B cell (primary cell): ENCODE measurements around the gene SIGLEC14. TPM values are rescaled to one million over a fixed set of nuclear protein-coding genes. Genes with fewer than 3 reads are reported as not detected.

ENCODE experiments used
- ATAC-seq: fragments of 200-7000 bp; cut with Tn5 transposase; one replicate; pipeline ENCODE4 v1.10.0; 2021; ENCODE audit warnings: low read depth, mild to moderate bottlenecking, moderate number of reproducible peaks, moderate library complexity
- CTCF ChIA-PET: fragments of 350-600 bp; sonication (Branson Sonifier 250); formaldehyde crosslinking; loops from one replicate; lab custom pipeline; 2021; ENCODE audit warnings: antibody characterized with exemption, inconsistent platforms; lab: Charles Lee
- POLR2A ChIA-PET: fragments of 350-600 bp; sonication (Branson Sonifier 250); formaldehyde crosslinking; loops from one replicate; lab custom pipeline; 2021; ENCODE audit warnings: antibody characterized with exemption; lab: Charles Lee
- DNase-seq: peaks from one replicate; pipeline ENCODE4 v3.0.0; 2013
- H2AFZ ChIP-seq: 2 replicates; pipeline ENCODE4 v1.6.1; 2012; ENCODE audit warnings: mild to moderate bottlenecking, low read depth, low read length; ENCODE audit not compliant: insufficient read depth, poor library complexity, severe bottlenecking
- H3K27ac ChIP-seq, 2 donors: 1 replicate in 1 of 2; 2 replicates in 1 of 2; pipeline ENCODE4 v1.5.1; 2012 to 2013; ENCODE audit warnings: low read length in 2 of 2, mild to moderate bottlenecking in 2 of 2, moderate library complexity in 1 of 2
- H3K27me3 ChIP-seq, 4 experiments: fragments of 200-600 bp in 1 of 4; sonication (generic) in 1 of 4; replicated peaks in 1 of 4; 1 replicate in 2 of 4; 2 replicates in 2 of 4; pipeline versions ENCODE4 v1.6.1 to v1.7.0; 2013 to 2016; ENCODE audit warnings: low read length in 3 of 4, mild to moderate bottlenecking in 2 of 4, mixed read lengths in 1 of 4, moderate library complexity in 1 of 4; ENCODE audit not compliant: insufficient read depth in 4 of 4, control insufficient read depth in 3 of 4; ENCODE audit errors: control extremely low read depth in 1 of 4
- H3K36me3 ChIP-seq, 2 experiments: replicated peaks in 1 of 2; 1 replicate in 1 of 2; 2 replicates in 1 of 2; pipeline versions ENCODE4 v1.6.1 to v1.7.1; 2013; ENCODE audit warnings: low read length in 1 of 2; ENCODE audit not compliant: insufficient read depth in 2 of 2, control insufficient read depth in 1 of 2; ENCODE audit errors: control extremely low read depth in 1 of 2, extremely low read depth in 1 of 2
- H3K4me1 ChIP-seq, 2 donors: fragments of 200-600 bp in 1 of 2; sonication (generic) in 1 of 2; 1 replicate in 1 of 2; 2 replicates in 1 of 2; pipeline versions ENCODE4 v1.5.1 to v1.6.1; 2013 to 2017; ENCODE audit warnings: low read length in 2 of 2; ENCODE audit not compliant: control insufficient read depth in 2 of 2, insufficient read depth in 2 of 2
- H3K4me2 ChIP-seq: replicated peaks from 2 replicates; pipeline ENCODE3; 2012; ENCODE audit warnings: mild to moderate bottlenecking, low read depth, low read length; ENCODE audit not compliant: poor library complexity, severe bottlenecking
- H3K4me3 ChIP-seq, 5 experiments: fragments of 200-600 bp in 1 of 5; sonication (generic) in 1 of 5; 1 replicate in 3 of 5; 2 replicates in 2 of 5; pipeline versions ENCODE4 v1.5.1 to v1.7.0; 2011 to 2016; ENCODE audit warnings: low read length in 4 of 5, mild to moderate bottlenecking in 4 of 5, low read depth in 2 of 5, control low read depth in 1 of 5, moderate library complexity in 1 of 5; ENCODE audit not compliant: insufficient read depth in 1 of 5; ENCODE audit errors: control extremely low read depth in 1 of 5, extremely low read depth in 1 of 5
- H3K79me2 ChIP-seq: fragments of 200-600 bp; sonication (generic); one replicate; pipeline ENCODE4 v1.6.0; 2016; ENCODE audit warnings: low read length; ENCODE audit not compliant: control insufficient read depth, insufficient read depth
- H3K9ac ChIP-seq: fragments of 200-600 bp; sonication (generic); 2 replicates; pipeline ENCODE4 v1.6.1; 2017; ENCODE audit warnings: mild to moderate bottlenecking, low read length, moderate library complexity
- H3K9me3 ChIP-seq, 3 donors: one replicate each; pipeline versions ENCODE4 v1.6.1 to v1.7.1; 2013; ENCODE audit warnings: low read length in 2 of 3; ENCODE audit not compliant: control insufficient read depth in 2 of 3, insufficient read depth in 1 of 3; ENCODE audit errors: control extremely low read depth in 1 of 3
- H4K20me1 ChIP-seq: 2 replicates; pipeline ENCODE4 v1.6.0; 2012; ENCODE audit warnings: mild to moderate bottlenecking, low read length; ENCODE audit not compliant: insufficient read depth, control insufficient read depth, poor library complexity, severe bottlenecking
- H3K27ac Mint-ChIP-seq: one replicate; pipeline ENCODE4 v1.8.0; 2021; ENCODE audit warnings: mixed read lengths
- H3K27me3 Mint-ChIP-seq: one replicate; pipeline ENCODE4 v1.8.0; 2021; ENCODE audit warnings: mixed read lengths
- H3K4me1 Mint-ChIP-seq: one replicate; pipeline ENCODE4 v1.8.0; 2021; ENCODE audit warnings: mixed read lengths
- H3K4me3 Mint-ChIP-seq: one replicate; pipeline ENCODE4 v1.8.0; 2021; ENCODE audit warnings: mixed read lengths
- H3K9me3 Mint-ChIP-seq: one replicate; pipeline ENCODE4 v1.8.0; 2022; ENCODE audit warnings: mixed read lengths; ENCODE audit not compliant: insufficient read depth
- EZH2 ChIP-seq: IDR thresholded peaks from 2 replicates; pipeline ENCODE4 v1.6.1; 2012; ENCODE audit warnings: borderline replicate concordance, low read depth, mild to moderate bottlenecking, moderate library complexity, low read length; ENCODE audit not compliant: insufficient read depth, poor library complexity, severe bottlenecking
- WGBS: methylation state at CpG from one replicate; pipeline ENCODE4 v1.1.5; 2013; ENCODE audit warnings: missing lambda C conversion rate; ENCODE audit not compliant: insufficient coverage; 5-methylcytosine and 5-hydroxymethylcytosine counted together
- intact Hi-C: fragments of 100-400 bp; cut with micrococcal nuclease; formaldehyde crosslinking; loops from one replicate; pipeline ENCODE4 v1.10.0; 2022
- polyA plus RNA-seq: library from polyadenylated mRNA; depleted of rRNA; stranded (reverse); fragments of >200 nt; gene quantifications from 2 replicates; pipeline ENCODE4 v1.2.3, GENCODE V29; 2012
- total RNA-seq, 2 donors: library from RNA; stranded (reverse); fragments of 120-200 nt in 1 of 2; gene quantifications; 1 replicate in 1 of 2; 2 replicates in 1 of 2; pipeline versions ENCODE4 v1.2.3 to v1.2.4, GENCODE V29; 2013 to 2022
- TF ChIP-seq, protein P1 (sequence below): fragments of 200-600 bp; IDR thresholded peaks from one replicate; pipeline ENCODE4 v1.8.0; 2022; ENCODE audit warnings: antibody characterized with exemption, mild to moderate bottlenecking

SIGLEC14 gene
- total and polyA plus RNA-seq, 2 donors (not counting 1 experiment from before 2014, with no cell fraction given) = 11.2 to 30.0 TPM

DNA sequence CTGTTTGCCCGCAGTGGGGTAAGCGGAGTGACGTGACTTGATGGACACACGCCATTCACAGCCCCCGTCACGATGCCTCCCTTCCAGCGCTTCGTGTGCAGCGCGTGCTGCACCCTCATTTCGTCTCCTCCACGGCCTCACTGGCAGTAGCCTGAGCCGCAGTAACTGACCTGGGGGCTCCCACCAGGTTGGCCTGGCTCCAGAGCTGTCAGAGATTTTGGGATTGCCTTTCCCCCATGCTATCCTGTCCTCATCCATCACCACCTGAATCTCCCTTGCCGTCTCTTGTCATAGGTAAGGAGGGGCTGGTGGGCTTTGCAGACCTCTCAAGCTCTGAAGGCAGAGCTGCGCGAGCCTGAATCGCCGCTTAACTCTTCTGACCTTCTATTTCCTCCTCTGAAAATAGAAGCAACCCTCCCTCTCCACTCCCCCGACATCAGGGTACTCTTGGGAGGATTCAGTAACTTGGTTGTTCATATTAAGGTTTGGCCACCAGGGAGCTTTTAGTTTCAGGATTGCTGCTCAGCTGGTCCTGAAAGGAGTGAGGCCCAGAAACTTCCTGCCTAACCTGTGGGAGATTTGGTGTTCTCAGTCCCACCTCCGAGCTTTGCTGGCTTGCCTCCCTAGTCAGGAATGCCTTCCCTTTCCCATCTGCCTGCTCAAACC, 44.3 kb downstream of the SIGLEC14 start:
- peaks cover 0 to 6% (median 0%) of the 10 kb centered on the region in 4 experiments for H3K27me3 ChIP-seq
- H3K4me3 ChIP-seq = peak overlapping the region in 4 of 5 experiments; percentile 37 to 61 (median 54)
- CTCF ChIA-PET = interaction anchor here (0.9 to 2.7 kb wide), 11 partner anchors 12 to 130 kb away, joined by 3 to 18 read pairs (median 4); partner anchors contain the start of gene ZNF175
- peaks cover 45 to 51% of the 10 kb centered on the region in 2 donors for H3K4me1 ChIP-seq
- Mint-ChIP-seq H3K27ac (peak overlapping the region; percentile 95), H3K4me1 (peaks cover 59% of the 10 kb centered on the region), H3K9me3 (no peaks in the 10 kb centered on the region), H3K27me3 (no peaks in the 10 kb centered on the region), H3K4me3 (peak overlapping the region; percentile 92)
- POLR2A ChIA-PET = interaction anchor here (1.1 to 1.3 kb wide), 2 partner anchors 55 to 185 kb away, joined by 4 to 9 read pairs; partner anchors contain the start of gene SIGLEC10
- H2AFZ ChIP-seq = no peak overlapping the region
- peaks cover 20% of the 10 kb centered on the region for H3K79me2 ChIP-seq
- H3K9ac ChIP-seq = peak overlapping the region; percentile 71
- WGBS = 84% methylated on average over 14 of the region's 20 CpGs
- peaks cover 0 to 18% (median 0%) of the 10 kb centered on the region in 3 donors for H3K9me3 ChIP-seq
- TF ChIP-seq, protein P1, sequence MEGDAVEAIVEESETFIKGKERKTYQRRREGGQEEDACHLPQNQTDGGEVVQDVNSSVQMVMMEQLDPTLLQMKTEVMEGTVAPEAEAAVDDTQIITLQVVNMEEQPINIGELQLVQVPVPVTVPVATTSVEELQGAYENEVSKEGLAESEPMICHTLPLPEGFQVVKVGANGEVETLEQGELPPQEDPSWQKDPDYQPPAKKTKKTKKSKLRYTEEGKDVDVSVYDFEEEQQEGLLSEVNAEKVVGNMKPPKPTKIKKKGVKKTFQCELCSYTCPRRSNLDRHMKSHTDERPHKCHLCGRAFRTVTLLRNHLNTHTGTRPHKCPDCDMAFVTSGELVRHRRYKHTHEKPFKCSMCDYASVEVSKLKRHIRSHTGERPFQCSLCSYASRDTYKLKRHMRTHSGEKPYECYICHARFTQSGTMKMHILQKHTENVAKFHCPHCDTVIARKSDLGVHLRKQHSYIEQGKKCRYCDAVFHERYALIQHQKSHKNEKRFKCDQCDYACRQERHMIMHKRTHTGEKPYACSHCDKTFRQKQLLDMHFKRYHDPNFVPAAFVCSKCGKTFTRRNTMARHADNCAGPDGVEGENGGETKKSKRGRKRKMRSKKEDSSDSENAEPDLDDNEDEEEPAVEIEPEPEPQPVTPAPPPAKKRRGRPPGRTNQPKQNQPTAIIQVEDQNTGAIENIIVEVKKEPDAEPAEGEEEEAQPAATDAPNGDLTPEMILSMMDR = no peak
- TF ChIP-seq EZH2 = no peak
- peak overlapping the region; percentile 29 to 49 for H3K27ac ChIP-seq
- peaks cover 0 to 4% of the 10 kb centered on the region in 2 experiments for H3K36me3 ChIP-seq
- H3K4me2 ChIP-seq = peak overlapping the region; percentile 78
- H4K20me1 ChIP-seq = peaks cover 3% of the 10 kb centered on the region
- intact Hi-C loops = no loop called here
- no peak for ATAC-seq
- peak; percentile 40 for DNase-seq
